HG03558 (cell line): Measurements from ENCODE around the gene LRBA.
"Not testable (repeated sequence)": the region's sequence is repeated elsewhere in the genome, so short reads cannot be mapped to it uniquely, and the experiment has no call there.

Experiments used
- ATAC-seq: cut with Tn5 transposase; IDR thresholded peaks from one replicate; pipeline ENCODE4 v1.9.1; 2021; ENCODE audit warnings: moderate number of reproducible peaks; ENCODE audit not compliant: unreplicated experiment; ENCODE audit errors: extremely low read depth

Gene LRBA

GRCh38 chr4:150581641-150582051 lies 433.4 kb downstream of the LRBA start:
- no peak for ATAC-seq

- ATAC-seq: no peak
Observed at GRCh38 chr4:150581056-150581605, 434.0 kb downstream of the LRBA start.

- ATAC-seq: no peak
Observed at GRCh38 chr4:150580306-150580705, 434.8 kb downstream of the LRBA start.

- ATAC-seq: no peak
Observed at GRCh38 chr4:150579551-150580234, 435.4 kb downstream of the LRBA start.

- no peak for ATAC-seq
Observed at GRCh38 chr4:150578745-150579501, 436.2 kb downstream of the LRBA start.

- ATAC-seq: no peak
Observed at GRCh38 chr4:150577796-150578195, 437.3 kb downstream of the LRBA start.

- ATAC-seq: no peak
Observed at GRCh38 chr4:150574678-150575077, 440.4 kb downstream of the LRBA start.

GRCh38 chr4:150573534-150573933 lies 441.6 kb downstream of the LRBA start:
- no peak for ATAC-seq

GRCh38 chr4:150572704-150573504 lies 442.2 kb downstream of the LRBA start:
- no peak for ATAC-seq

- no peak for ATAC-seq
Observed at GRCh38 chr4:150570862-150571261, 444.2 kb downstream of the LRBA start.

GRCh38 chr4:150569998-150570535 lies 445.0 kb downstream of the LRBA start:
- no peak for ATAC-seq

- ATAC-seq: no peak
Observed at GRCh38 chr4:150569384-150569987, 445.6 kb downstream of the LRBA start.

- no peak for ATAC-seq
Observed at GRCh38 chr4:150567070-150567469, 448.0 kb downstream of the LRBA start.

- not testable (repeated sequence) for ATAC-seq
Observed at GRCh38 chr4:150564967-150565366, 450.1 kb downstream of the LRBA start.

- no peak for ATAC-seq
Observed at GRCh38 chr4:150562751-150563150, 452.3 kb downstream of the LRBA start.

- no peak for ATAC-seq
Observed at GRCh38 chr4:150562250-150562649, 452.8 kb downstream of the LRBA start.

GRCh38 chr4:150561143-150561737 lies 453.8 kb downstream of the LRBA start:
- ATAC-seq: no peak

- not testable (repeated sequence) for ATAC-seq
Observed at GRCh38 chr4:150557811-150558210, 457.3 kb downstream of the LRBA start.

GRCh38 chr4:150547154-150547838 lies 467.8 kb downstream of the LRBA start:
- no peak for ATAC-seq
